OCI-LY7 (cell line): ENCODE measurements around the gene RSPH3. TPM values are rescaled to one million over a fixed set of nuclear protein-coding genes. Genes with fewer than 3 reads are reported as not detected.
"Not testable (repeated sequence)": the region's sequence is repeated elsewhere in the genome, so short reads cannot be mapped to it uniquely, and the experiment has no call there.

Experiments used
- BruUV-seq: library from RNA; stranded (reverse); fragments of 400-500 nt; replicated peaks from 2 replicates; lab custom pipeline; 2021; lab: Mats Ljungman, UMichigan
- CTCF ChIA-PET: fragments of 300-600 bp; sonication (Branson Sonifier 250); formaldehyde crosslinking; loops from one replicate; lab custom pipeline; 2022; ENCODE audit warnings: antibody characterized with exemption; ENCODE audit not compliant: unreplicated experiment; lab: Charles Lee
- POLR2A ChIA-PET: fragments of 300-600 bp; sonication (Branson Sonifier 250); formaldehyde crosslinking; loops from one replicate; lab custom pipeline; 2022; ENCODE audit warnings: antibody characterized with exemption; lab: Charles Lee
- DNase-seq: peaks from one replicate; pipeline ENCODE4 v3.0.0-alpha.2; 2015; ENCODE audit warnings: low spot score
- H2AFZ ChIP-seq: fragments of 200-600 bp; sonication (generic), shearing (Covaris generic); 2 replicates; pipeline ENCODE4 v1.6.1; 2014; ENCODE audit warnings: mild to moderate bottlenecking, antibody characterized with exemption, low read length, moderate library complexity
- H3K27ac ChIP-seq: fragments of 200-600 bp; sonication (generic); 2 replicates; pipeline ENCODE4 v1.5.1; 2014; ENCODE audit warnings: mixed run types, low read depth, mild to moderate bottlenecking, moderate library complexity, low read length, inconsistent platforms; ENCODE audit not compliant: poor library complexity, severe bottlenecking
- H3K36me3 ChIP-seq: fragments of 200-600 bp; sonication (generic); 2 replicates; pipeline ENCODE4 v1.6.1; 2014; ENCODE audit warnings: mild to moderate bottlenecking, antibody characterized with exemption, low read length, moderate library complexity, mixed read lengths; ENCODE audit not compliant: insufficient read depth
- H3K4me1 ChIP-seq: fragments of 200-600 bp; sonication (generic); 2 replicates; pipeline ENCODE4 v1.5.1; 2014; ENCODE audit warnings: mild to moderate bottlenecking, low read length; ENCODE audit not compliant: insufficient read depth, poor library complexity, severe bottlenecking
- H3K4me2 ChIP-seq: fragments of 200-600 bp; sonication (generic); 2 replicates; pipeline ENCODE4 v1.6.1; 2014; ENCODE audit warnings: mild to moderate bottlenecking, low read length
- H3K4me3 ChIP-seq: fragments of 200-600 bp; sonication (generic); 2 replicates; pipeline ENCODE4 v1.5.1; 2014; ENCODE audit warnings: mild to moderate bottlenecking, low read depth, low read length; ENCODE audit not compliant: poor library complexity, severe bottlenecking
- H3K79me2 ChIP-seq: fragments of 200-600 bp; sonication (generic); 2 replicates; pipeline ENCODE4 v1.6.1; 2016; ENCODE audit warnings: low read depth, mild to moderate bottlenecking, low read length, moderate library complexity, mixed read lengths; ENCODE audit not compliant: insufficient read depth
- H3K9me2 ChIP-seq: fragments of 200-600 bp; sonication (generic); 2 replicates; pipeline ENCODE4 v1.6.1; 2016; ENCODE audit warnings: mild to moderate bottlenecking, low read length, mixed read lengths; ENCODE audit not compliant: insufficient read depth
- H3K9me3 ChIP-seq: fragments of 200-600 bp; sonication (generic); 2 replicates; pipeline ENCODE4 v1.6.1; 2014; ENCODE audit warnings: mild to moderate bottlenecking, mixed run types, low read length, mixed read lengths
- H4K20me1 ChIP-seq: fragments of 200-600 bp; sonication (generic); 2 replicates; pipeline ENCODE4 v1.6.1; 2014; ENCODE audit warnings: mild to moderate bottlenecking, antibody characterized with exemption, low read length, moderate library complexity, mixed read lengths; ENCODE audit not compliant: insufficient read depth
- CTCF ChIP-seq: fragments of 200-600 bp; sonication (generic); conservative IDR thresholded peaks from 2 replicates; pipeline ENCODE4 v1.5.1; 2014; ENCODE audit warnings: mild to moderate bottlenecking, antibody characterized with exemption, low read length, moderate library complexity, mixed read lengths
- EZH2phosphoT487 ChIP-seq: fragments of 200-600 bp; sonication (generic); IDR thresholded peaks from 2 replicates; pipeline ENCODE4 v1.6.1; 2018; ENCODE audit warnings: low read depth, borderline replicate concordance, mild to moderate bottlenecking, mixed run types, antibody characterized with exemption, low read length, moderate library complexity, mixed read lengths
- intact Hi-C: fragments of 100-400 bp; cut with micrococcal nuclease; formaldehyde crosslinking; loops from one replicate; pipeline ENCODE4 v1.10.0; 2022; ENCODE audit not compliant: unreplicated experiment
- total RNA-seq, 2 experiments: library from RNA; depleted of rRNA in 1 of 2; stranded (reverse); fragments of >200 nt in 1 of 2; shearing (Covaris generic) in 1 of 2; gene quantifications; 2 replicates each; pipeline ENCODE4 v1.2.3, GENCODE V29; 2014 to 2022

Gene RSPH3
- total RNA-seq, 2 experiments from 2014 or later: 2.7 to 6.5 TPM

GRCh38 chr6:159014406-159014805 lies 14.4 kb upstream of the RSPH3 start:
- Histone ChIP-seq H3K4me3 (no peak overlapping the region), H3K4me1 (peaks cover 58% of the 10 kb centered on the region), H3K79me2 (no peaks in the 10 kb centered on the region), H4K20me1 (no peaks in the 10 kb centered on the region), H3K9me2 (no peaks in the 10 kb centered on the region), H3K36me3 (peaks cover 13% of the 10 kb centered on the region), H3K27ac (no peak overlapping the region), H2AFZ (no peak overlapping the region), H3K9me3 (peaks cover 8% of the 10 kb centered on the region), H3K4me2 (no peak overlapping the region)
- BruUV-seq: no TSS peak
- intact Hi-C loops: no loop called here
- TF ChIP-seq EZH2phosphoT487: no peak
- TF ChIP-seq CTCF: no peak
- ChIA-PET POLR2A (no interaction called here), CTCF (no interaction called here)
- no peak for DNase-seq

DNA sequence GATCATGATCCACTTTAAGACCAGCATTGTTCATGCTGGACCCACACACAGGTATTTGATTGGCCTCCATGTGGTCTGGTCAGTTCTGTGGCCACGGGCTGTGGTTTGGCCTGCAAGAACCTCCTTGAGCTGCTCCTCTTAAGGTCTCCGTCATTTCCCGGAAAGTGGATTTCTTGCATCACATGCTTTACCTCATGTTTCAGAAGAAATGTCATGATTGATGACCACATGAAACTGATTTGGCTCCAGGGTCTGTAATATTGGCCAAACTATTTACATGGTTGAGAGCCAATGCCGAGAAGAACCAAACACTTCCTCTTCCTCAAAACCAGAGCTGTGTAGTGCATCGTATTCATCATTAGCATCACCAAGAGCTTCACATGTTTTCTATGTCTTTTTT lies 13.2 kb upstream of the RSPH3 start:
- H2AFZ ChIP-seq: peak overlapping the region; percentile 45
- ChIA-PET CTCF (no interaction called here), POLR2A (interaction anchor here (0.6 to 1.9 kb wide), 5 partner anchors 22 to 116 kb away, joined by 3 to 5 read pairs (median 4); no protein-coding TSS in a partner anchor)
- no peak overlapping the region for H3K27ac ChIP-seq
- peaks cover 8% of the 10 kb centered on the region for H3K9me3 ChIP-seq
- H3K79me2 ChIP-seq: no peaks in the 10 kb centered on the region
- no TSS peak for BruUV-seq
- no peaks in the 10 kb centered on the region for H3K9me2 ChIP-seq
- peak; percentile 39 for DNase-seq
- TF ChIP-seq CTCF (no peak), EZH2phosphoT487 (no peak)
- peaks cover 57% of the 10 kb centered on the region for H3K4me1 ChIP-seq
- H4K20me1 ChIP-seq: no peaks in the 10 kb centered on the region
- H3K36me3 ChIP-seq: peaks cover 9% of the 10 kb centered on the region
- intact Hi-C loops: no loop called here
- H3K4me2 ChIP-seq: peak overlapping the region; percentile 21; the same call in 1 of the 2 replicates
- H3K4me3 ChIP-seq: no peak overlapping the region

DNA sequence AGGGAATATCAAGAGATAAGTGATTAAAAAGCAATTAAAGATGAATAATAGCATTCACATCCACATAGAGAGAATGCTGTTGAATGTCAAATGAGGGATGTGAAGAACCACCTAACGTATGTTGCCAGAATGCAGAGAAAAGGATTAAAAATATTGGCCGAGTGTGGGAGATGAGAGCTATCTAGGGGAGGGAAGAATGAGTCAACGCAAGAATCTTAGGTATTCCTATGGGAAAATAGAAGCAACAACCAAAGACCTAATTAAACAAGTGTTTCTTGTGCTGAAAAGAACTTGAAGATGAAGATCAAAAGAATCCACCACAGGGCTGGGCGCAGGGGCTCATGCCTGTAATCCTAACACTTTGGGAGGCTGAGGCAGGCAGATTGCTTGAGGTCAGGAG lies 12.2 kb upstream of the RSPH3 start:
- POLR2A ChIA-PET: interaction anchor here (0.6 to 1.9 kb wide), 4 partner anchors 93 to 311 kb away, joined by 3 to 5 read pairs (median 4); no protein-coding TSS in a partner anchor
- no peaks in the 10 kb centered on the region for H4K20me1 ChIP-seq
- no TSS peak for BruUV-seq
- CTCF ChIA-PET: interaction anchor here (1.0 kb wide), 1 partner anchor 91 kb away, joined by 5 read pairs; no protein-coding TSS in a partner anchor
- H3K9me3 ChIP-seq: peaks cover 8% of the 10 kb centered on the region
- TF ChIP-seq EZH2phosphoT487 (no peak), CTCF (no peak)
- H3K79me2 ChIP-seq: no peaks in the 10 kb centered on the region
- no peaks in the 10 kb centered on the region for H3K9me2 ChIP-seq
- no peak overlapping the region for H3K27ac ChIP-seq
- peaks cover 9% of the 10 kb centered on the region for H3K36me3 ChIP-seq
- peaks cover 52% of the 10 kb centered on the region for H3K4me1 ChIP-seq
- H3K4me2 ChIP-seq: no peak overlapping the region
- no peak overlapping the region for H2AFZ ChIP-seq
- DNase-seq: no peak
- intact Hi-C loops: no loop called here
- no peak overlapping the region for H3K4me3 ChIP-seq

DNA sequence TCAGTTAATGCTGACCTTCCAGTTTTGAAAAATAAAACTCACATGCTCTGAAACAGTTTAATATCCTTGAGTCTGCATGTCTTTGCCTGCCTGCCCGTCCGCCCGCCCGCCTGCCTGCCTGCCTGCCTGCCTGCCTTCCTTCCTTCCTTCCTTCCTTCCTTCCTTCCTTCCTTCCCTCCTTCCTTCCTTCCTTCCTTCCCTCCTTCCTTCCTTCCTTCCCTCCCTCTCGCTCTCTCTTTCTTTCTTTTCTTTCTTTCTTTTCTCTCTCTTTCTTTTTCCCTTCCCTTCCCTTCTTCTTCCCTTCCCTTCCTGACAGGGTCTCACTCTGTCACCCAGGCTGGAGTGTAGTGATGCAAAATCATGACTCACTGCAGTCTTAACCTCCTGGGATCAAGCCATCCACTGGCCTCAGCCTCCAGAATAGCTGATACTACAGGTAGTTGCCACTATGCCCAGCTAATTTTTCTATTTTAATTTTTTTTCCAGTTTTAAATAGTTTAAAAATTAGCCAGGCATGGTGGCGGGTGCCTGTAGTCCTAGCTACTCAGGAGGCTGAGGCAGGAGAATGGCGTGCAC lies 10.1 kb upstream of the RSPH3 start:
- H3K9me3 ChIP-seq, H3K9me2 ChIP-seq, H3K4me3 ChIP-seq, intact Hi-C loops, H3K36me3 ChIP-seq, H2AFZ ChIP-seq, BruUV-seq, H3K79me2 ChIP-seq, H3K4me2 ChIP-seq, DNase-seq, H4K20me1 ChIP-seq, H3K27ac ChIP-seq: not testable (repeated sequence)
- CTCF ChIA-PET: interaction anchor here (0.6 kb wide), 1 partner anchor 31 kb away, joined by 3 read pairs; no protein-coding TSS in a partner anchor
- peaks cover 50% of the 10 kb centered on the region for H3K4me1 ChIP-seq
- POLR2A ChIA-PET: interaction anchor here (0.7 to 8.0 kb wide), 9 partner anchors 8 to 126 kb away, joined by 3 to 56 read pairs (median 4); partner anchors contain the start of gene RSPH3
